Gastrocnemius medialis (tissue), 4 donors: ENCODE results near the gene MACROH2A2. TPM values are rescaled to one million over a fixed set of nuclear protein-coding genes. Genes with fewer than 3 reads are reported as not detected.

ENCODE experiments used
- ATAC-seq, 2 donors: fragments of 150-250 bp; one replicate each; pipeline ENCODE4 v1.9.1; 2016
- DNase-seq, 2 donors: peaks; one replicate each; pipeline ENCODE4 v3.0.0-alpha.2; 2019
- H3K27ac ChIP-seq, 4 donors: fragments of 200-600 bp; sonication (generic); 1 replicate in 1 of 4; 2 replicates in 3 of 4; pipeline ENCODE4 v1.5.1; 2016 to 2018; ENCODE audit warnings: mild to moderate bottlenecking in 2 of 4, moderate library complexity in 1 of 4
- H3K27me3 ChIP-seq, 3 donors: fragments of 200-600 bp; sonication (generic) in 2 of 3; 1 replicate in 1 of 3; 2 replicates in 2 of 3; pipeline versions ENCODE4 v1.5.1 to v1.6.0; 2016 to 2019; ENCODE audit warnings: mild to moderate bottlenecking in 1 of 3, moderate library complexity in 1 of 3
- H3K36me3 ChIP-seq, 2 donors: fragments of 200-600 bp; sonication (generic) in 1 of 2; one replicate each; pipeline ENCODE4 v1.5.1; 2017 to 2018
- H3K4me1 ChIP-seq, 2 donors: fragments of 200-600 bp; sonication (generic) in 1 of 2; one replicate each; pipeline ENCODE4 v1.5.1; 2016 to 2017; ENCODE audit warnings: mild to moderate bottlenecking in 2 of 2
- H3K4me3 ChIP-seq, 4 donors: fragments of 200-600 bp; sonication (generic) in 3 of 4; 1 replicate in 1 of 4; 2 replicates in 3 of 4; pipeline ENCODE4 v1.5.1; 2016 to 2019; ENCODE audit warnings: mild to moderate bottlenecking in 2 of 4
- H3K9me3 ChIP-seq, 3 donors: fragments of 200-600 bp; sonication (generic) in 2 of 3; 1 replicate in 1 of 3; 2 replicates in 2 of 3; pipeline ENCODE4 v1.5.1; 2016 to 2019
- CTCF ChIP-seq, 5 experiments: fragments of 450-650 bp in 3 of 5; fragments of 200-600 bp in 2 of 5; sonication (generic) in 2 of 5; IDR thresholded peaks in 4 of 5; conservative IDR thresholded peaks in 1 of 5; 1 replicate in 4 of 5; 2 replicates in 1 of 5; pipeline ENCODE4 v1.5.1; 2016 to 2019; ENCODE audit warnings: antibody characterized with exemption in 5 of 5, mild to moderate bottlenecking in 3 of 5, moderate library complexity in 3 of 5
- POLR2A ChIP-seq, 2 donors: fragments of 450-650 bp; IDR thresholded peaks; one replicate each; pipeline ENCODE4 v1.6.1; 2017; ENCODE audit warnings: antibody characterized with exemption in 2 of 2, mild to moderate bottlenecking in 2 of 2, moderate library complexity in 2 of 2
- in situ Hi-C, 4 donors: fragments of 200-750 bp; cut with MboI; loops; one replicate each; pipeline versions ENCODE4 v1.15.0 to v1.8.0; 2017; ENCODE audit warnings: low sequenced_read_pairs in 4 of 4
- intact Hi-C: fragments of 100-400 bp; cut with DNase I; formaldehyde crosslinking; loops from one replicate; pipeline ENCODE4 v1.15.1; 2023; ENCODE audit warnings: low total_unique reads
- total RNA-seq, 4 donors: library from RNA; depleted of rRNA; stranded (reverse); fragments of >200 nt; gene quantifications; one replicate each; pipeline versions ENCODE4 v1.1.0 to v1.2.3, GENCODE V29; 2016

The MACROH2A2 gene
- total RNA-seq, 4 donors from 2014 or later = 0.53 to 5.2 (median 4.3) TPM

DNA sequence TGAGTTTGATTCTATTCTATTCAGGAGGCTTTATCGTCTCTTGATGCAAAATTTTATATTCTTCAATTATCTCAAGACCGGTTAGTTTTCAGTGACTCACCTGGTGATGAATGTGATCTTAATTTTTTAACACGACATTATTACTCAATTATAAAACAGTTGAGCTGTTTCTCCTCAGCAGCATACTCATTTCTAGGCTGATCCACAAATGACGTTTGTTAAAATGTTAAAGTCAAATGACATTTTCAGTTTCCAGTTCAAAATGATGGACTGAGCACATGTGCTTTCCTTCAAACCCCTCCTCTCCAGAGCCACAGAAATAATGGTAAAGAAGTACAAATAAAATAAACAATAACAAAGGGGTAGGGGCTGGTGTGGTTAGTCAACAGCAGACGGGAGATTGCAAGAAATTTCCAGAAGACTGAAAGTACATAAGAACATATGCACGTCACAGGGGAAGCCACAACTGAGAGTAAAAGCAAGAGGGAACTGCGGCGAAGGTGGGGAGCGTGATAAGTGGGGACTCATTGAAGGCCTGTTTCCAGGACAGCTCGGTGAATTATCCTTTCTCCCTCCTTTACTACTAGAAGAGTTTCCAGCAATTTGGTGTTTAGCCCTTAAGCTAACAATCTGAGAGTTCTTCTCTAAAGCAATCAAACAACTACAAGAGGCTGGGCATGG lies 10.9 kb downstream of the MACROH2A2 start:
- in situ Hi-C loops (no loop called here), intact Hi-C loops (no loop called here)
- no peak for DNase-seq
- no peak for TF ChIP-seq POLR2A (IDR thresholded peaks at IDR 0.05)
- TF ChIP-seq CTCF (IDR thresholded peaks at IDR 0.05 in 4 of 5, conservative IDR thresholded peaks at IDR 0.05 in 1 of 5) = no peak
- H3K27me3 ChIP-seq = no peaks in the 10 kb centered on the region
- H3K4me3 ChIP-seq = no peak overlapping the region
- no peaks in the 10 kb centered on the region for H3K36me3 ChIP-seq
- H3K9me3 ChIP-seq = no peaks in the 10 kb centered on the region
- no peaks in the 10 kb centered on the region for H3K4me1 ChIP-seq
- ATAC-seq = no peak
- H3K27ac ChIP-seq = no peak overlapping the region

DNA sequence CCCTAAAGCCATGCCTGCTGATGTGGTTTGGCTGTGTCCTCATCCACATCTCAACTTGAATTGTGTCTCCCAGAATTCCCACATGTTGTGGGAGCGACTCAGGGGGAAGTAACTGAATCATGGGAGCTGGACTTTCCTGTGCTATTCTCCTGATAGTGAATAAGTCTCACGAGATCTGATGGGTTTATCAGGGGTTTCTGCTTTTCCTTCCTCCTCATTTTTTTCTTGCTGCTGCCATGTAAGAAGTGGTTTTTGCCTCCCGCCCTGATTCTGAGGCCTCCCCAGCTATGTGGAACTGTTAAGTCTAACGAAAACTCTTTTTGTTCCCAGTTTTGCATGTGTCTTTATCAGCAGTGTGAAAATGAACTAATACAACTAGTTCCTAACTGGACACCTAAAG lies 11.8 kb downstream of the MACROH2A2 start:
- ATAC-seq (no peak), DNase-seq (no peak)
- no peak overlapping the region for H3K4me3 ChIP-seq
- TF ChIP-seq CTCF (IDR thresholded peaks at IDR 0.05 in 4 of 5, conservative IDR thresholded peaks at IDR 0.05 in 1 of 5) (no peak), POLR2A (IDR thresholded peaks at IDR 0.05) (no peak)
- intact Hi-C loops = no loop called here
- H3K9me3 ChIP-seq = no peaks in the 10 kb centered on the region
- in situ Hi-C loops = no loop called here
- no peaks in the 10 kb centered on the region for H3K27me3 ChIP-seq
- H3K4me1 ChIP-seq = no peaks in the 10 kb centered on the region
- no peaks in the 10 kb centered on the region for H3K36me3 ChIP-seq
- no peak overlapping the region for H3K27ac ChIP-seq

DNA sequence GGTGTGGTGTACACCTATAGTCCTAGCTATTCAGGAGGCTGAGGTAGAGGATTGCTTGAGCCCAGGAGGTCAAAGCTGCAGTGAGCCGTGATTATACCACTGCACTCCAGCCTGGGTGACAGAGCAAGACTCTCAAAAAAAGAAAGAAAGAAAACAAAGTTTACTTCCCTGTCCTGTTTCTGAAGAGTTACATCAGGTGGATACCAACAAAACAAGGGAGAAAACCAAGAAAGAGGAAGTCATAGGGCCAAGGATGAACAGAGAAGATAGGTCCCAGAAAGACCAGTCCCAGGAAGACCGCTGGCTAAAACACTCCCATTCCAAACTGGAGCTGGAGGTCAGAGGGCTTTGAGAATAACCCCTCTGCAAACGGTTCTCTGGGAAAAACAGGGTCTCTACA lies 13.5 kb downstream of the MACROH2A2 start:
- no peaks in the 10 kb centered on the region for H3K27me3 ChIP-seq
- no peaks in the 10 kb centered on the region for H3K4me1 ChIP-seq
- ATAC-seq (no peak), DNase-seq (no peak)
- H3K36me3 ChIP-seq = no peaks in the 10 kb centered on the region
- in situ Hi-C loops (no loop called here), intact Hi-C loops (no loop called here)
- no peak overlapping the region for H3K4me3 ChIP-seq
- no peaks in the 10 kb centered on the region for H3K9me3 ChIP-seq
- TF ChIP-seq CTCF (IDR thresholded peaks at IDR 0.05 in 4 of 5, conservative IDR thresholded peaks at IDR 0.05 in 1 of 5) = no peak
- no peak for TF ChIP-seq POLR2A (IDR thresholded peaks at IDR 0.05)
- no peak overlapping the region for H3K27ac ChIP-seq

DNA sequence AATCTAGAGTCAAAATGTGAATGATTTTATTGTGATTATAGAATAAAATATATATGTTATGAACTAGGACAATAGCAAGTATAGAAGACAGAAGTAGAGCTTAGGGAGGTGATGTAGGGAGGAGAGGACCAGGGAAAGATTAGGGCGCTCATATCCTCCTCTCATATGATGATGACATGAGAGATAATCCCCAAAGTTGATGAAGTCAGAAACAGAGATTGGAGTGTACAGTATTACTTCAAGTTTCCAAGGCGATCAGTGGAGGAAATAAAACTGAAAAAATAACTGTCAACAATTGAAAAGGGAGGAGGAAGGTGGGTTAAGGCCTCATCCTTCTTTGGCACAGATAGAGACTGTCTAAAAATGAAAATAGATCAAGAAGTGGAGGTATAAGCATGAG lies 14.9 kb downstream of the MACROH2A2 start:
- in situ Hi-C loops (no loop called here), intact Hi-C loops (no loop called here)
- Histone ChIP-seq H3K9me3 (no peaks in the 10 kb centered on the region), H3K27me3 (no peaks in the 10 kb centered on the region), H3K4me1 (no peaks in the 10 kb centered on the region), H3K36me3 (no peaks in the 10 kb centered on the region), H3K27ac (no peak overlapping the region), H3K4me3 (no peak overlapping the region)
- TF ChIP-seq CTCF (IDR thresholded peaks at IDR 0.05 in 4 of 5, conservative IDR thresholded peaks at IDR 0.05 in 1 of 5) (no peak), POLR2A (IDR thresholded peaks at IDR 0.05) (no peak)
- no peak for DNase-seq
- ATAC-seq = no peak

DNA sequence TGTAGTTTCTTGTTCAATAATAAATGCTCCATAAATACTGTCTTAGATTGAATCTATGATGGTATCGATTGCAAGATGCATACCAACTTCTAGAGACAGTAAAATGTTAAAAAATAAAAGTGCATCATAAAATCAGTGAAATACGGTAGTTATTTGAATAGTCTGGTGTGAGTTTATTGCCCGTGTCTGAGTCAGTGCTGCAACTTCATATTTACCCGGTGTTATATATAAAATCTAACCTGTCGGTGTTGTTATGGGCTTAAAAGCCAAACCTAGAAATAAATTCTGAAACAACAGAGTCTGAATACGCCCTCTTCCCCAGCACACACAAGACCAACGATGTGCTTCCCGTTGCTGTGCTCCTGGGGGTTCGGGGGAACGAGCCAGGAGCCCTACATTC lies 16.3 kb downstream of the MACROH2A2 start:
- Histone ChIP-seq H3K4me3 (no peak overlapping the region), H3K9me3 (no peaks in the 10 kb centered on the region), H3K27me3 (no peaks in the 10 kb centered on the region), H3K27ac (no peak overlapping the region), H3K36me3 (no peaks in the 10 kb centered on the region), H3K4me1 (no peaks in the 10 kb centered on the region)
- DNase-seq (no peak), ATAC-seq (no peak)
- TF ChIP-seq POLR2A (IDR thresholded peaks at IDR 0.05) (no peak), CTCF (IDR thresholded peaks at IDR 0.05 in 4 of 5, conservative IDR thresholded peaks at IDR 0.05 in 1 of 5) (no peak)
- in situ Hi-C loops (no loop called here), intact Hi-C loops (no loop called here)
